ENCODE data around the gene MYH6. TPM values are rescaled to one million over a fixed set of nuclear protein-coding genes. Genes with fewer than 3 reads are reported as not detected.
"Not testable (repeated sequence)": the region's sequence is repeated elsewhere in the genome, so short reads cannot be mapped to it uniquely, and the experiment has no call there.

Gene MYH6
- total and polyA plus RNA-seq, 2 experiments from 2014 or later: 2,795 to 8,484 TPM

- Histone ChIP-seq H3K4me1 (ENCODE audit: low read depth) (peaks cover 33% of the 10 kb centered on the region), H3K4me3 (no peak overlapping the region), H3K27me3 (no peaks in the 10 kb centered on the region), H3K36me3 (no peaks in the 10 kb centered on the region), H3K27ac (no peak overlapping the region), H3K9me3 (ENCODE audit: low read depth) (no peaks in the 10 kb centered on the region)
- TF ChIP-seq, protein P1, sequence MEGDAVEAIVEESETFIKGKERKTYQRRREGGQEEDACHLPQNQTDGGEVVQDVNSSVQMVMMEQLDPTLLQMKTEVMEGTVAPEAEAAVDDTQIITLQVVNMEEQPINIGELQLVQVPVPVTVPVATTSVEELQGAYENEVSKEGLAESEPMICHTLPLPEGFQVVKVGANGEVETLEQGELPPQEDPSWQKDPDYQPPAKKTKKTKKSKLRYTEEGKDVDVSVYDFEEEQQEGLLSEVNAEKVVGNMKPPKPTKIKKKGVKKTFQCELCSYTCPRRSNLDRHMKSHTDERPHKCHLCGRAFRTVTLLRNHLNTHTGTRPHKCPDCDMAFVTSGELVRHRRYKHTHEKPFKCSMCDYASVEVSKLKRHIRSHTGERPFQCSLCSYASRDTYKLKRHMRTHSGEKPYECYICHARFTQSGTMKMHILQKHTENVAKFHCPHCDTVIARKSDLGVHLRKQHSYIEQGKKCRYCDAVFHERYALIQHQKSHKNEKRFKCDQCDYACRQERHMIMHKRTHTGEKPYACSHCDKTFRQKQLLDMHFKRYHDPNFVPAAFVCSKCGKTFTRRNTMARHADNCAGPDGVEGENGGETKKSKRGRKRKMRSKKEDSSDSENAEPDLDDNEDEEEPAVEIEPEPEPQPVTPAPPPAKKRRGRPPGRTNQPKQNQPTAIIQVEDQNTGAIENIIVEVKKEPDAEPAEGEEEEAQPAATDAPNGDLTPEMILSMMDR (IDR thresholded peaks at IDR 0.05; ENCODE audit: low read depth, low read length): no peak
- peak in 1 of 2 donors; percentile 12 for DNase-seq (ENCODE audit: low read depth in 1 of 2, low spot score in 1 of 2)
Observed at GRCh38 chr14:23430723-23431085, 22.6 kb upstream of the MYH6 start.

DNA sequence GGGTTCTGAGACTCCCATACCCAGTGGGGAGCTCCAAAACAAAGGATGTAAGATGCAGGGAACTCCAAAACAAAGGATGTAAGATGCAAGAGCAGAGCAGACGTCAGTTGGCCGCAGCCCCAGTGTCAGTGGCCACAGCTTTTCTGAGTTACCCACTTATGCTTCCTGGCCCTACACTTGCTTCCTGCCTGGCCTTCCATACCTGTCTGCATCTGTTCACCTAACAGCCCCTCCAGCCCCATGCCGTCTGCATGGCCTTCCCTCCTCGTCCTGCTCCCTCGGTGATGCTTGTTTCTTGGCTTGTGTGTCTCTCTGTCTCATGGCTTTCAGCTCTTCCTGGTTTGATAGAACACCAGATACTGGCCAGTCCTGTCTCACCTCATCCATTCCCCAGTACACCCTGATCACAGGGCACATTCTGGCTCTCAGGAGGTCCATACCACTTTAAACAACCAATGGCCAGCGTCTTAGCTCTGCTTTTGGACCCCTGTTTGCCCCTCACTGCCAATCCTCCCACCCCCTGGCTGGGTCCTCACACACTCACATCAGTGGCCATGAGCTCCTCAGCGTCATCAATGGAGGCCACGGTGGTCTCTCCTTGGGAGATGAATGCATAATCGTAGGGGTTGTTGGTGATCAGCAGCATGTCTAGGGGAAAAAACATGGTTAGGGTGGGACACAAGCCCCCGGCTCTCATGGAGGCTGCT lies 22.1 kb upstream of the MYH6 start:
- Histone ChIP-seq H3K4me3 (no peak overlapping the region), H3K27me3 (no peaks in the 10 kb centered on the region)

GRCh38 chr14:23428686-23429495 lies 20.8 kb upstream of the MYH6 start:
- H3K4me1 ChIP-seq (ENCODE audit: low read depth): peaks cover 16% of the 10 kb centered on the region
- TF ChIP-seq, protein P1 (IDR thresholded peaks at IDR 0.05; ENCODE audit: low read depth, low read length): no peak
- no peak overlapping the region for H3K4me3 ChIP-seq

More for the DNA sequence above, 22.1 kb upstream of the MYH6 start:
- DNase-seq (ENCODE audit: low read depth in 1 of 2, low spot score in 1 of 2): no peak
- no peaks in the 10 kb centered on the region for H3K36me3 ChIP-seq
- H3K9me3 ChIP-seq (ENCODE audit: low read depth): no peaks in the 10 kb centered on the region
- no peak overlapping the region for H3K27ac ChIP-seq
- peaks cover 28% of the 10 kb centered on the region for H3K4me1 ChIP-seq (ENCODE audit: low read depth)
- TF ChIP-seq, protein P1 (IDR thresholded peaks at IDR 0.05; ENCODE audit: low read depth, low read length): no peak

GRCh38 chr14:23425798-23426197 lies 17.7 kb upstream of the MYH6 start:
- H3K36me3 ChIP-seq; H3K27ac ChIP-seq; DNase-seq (ENCODE audit: low read depth in 1 of 2, low spot score in 1 of 2); H3K4me1 ChIP-seq (ENCODE audit: low read depth); H3K27me3 ChIP-seq; H3K9me3 ChIP-seq (ENCODE audit: low read depth); H3K4me3 ChIP-seq: not testable (repeated sequence)

More at GRCh38 chr14:23428686-23429495, 20.8 kb upstream of the MYH6 start:
- no peaks in the 10 kb centered on the region for H3K27me3 ChIP-seq
- no peak overlapping the region for H3K27ac ChIP-seq
- H3K36me3 ChIP-seq: no peaks in the 10 kb centered on the region
- DNase-seq (ENCODE audit: low read depth in 1 of 2, low spot score in 1 of 2): no peak
- no peaks in the 10 kb centered on the region for H3K9me3 ChIP-seq (ENCODE audit: low read depth)

DNA sequence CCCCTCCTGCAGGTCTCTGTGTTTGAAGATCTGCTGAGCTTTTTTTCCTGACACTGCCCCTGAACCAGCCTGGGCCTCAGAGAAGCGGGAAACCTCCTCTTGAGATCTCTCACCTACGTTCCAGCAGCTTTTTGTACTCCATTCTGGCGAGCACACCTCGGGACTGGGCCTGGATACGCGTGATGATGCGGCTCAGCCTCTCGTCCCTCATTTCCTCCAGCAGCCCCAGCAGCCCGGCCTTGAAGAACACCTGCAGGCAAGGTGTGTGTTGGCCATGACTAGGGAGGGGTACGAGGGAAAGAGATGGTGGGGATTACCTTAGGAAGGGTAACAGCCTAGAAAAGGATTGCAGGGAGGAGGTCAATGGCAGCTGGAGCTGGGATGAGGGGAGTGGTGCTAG lies 17.1 kb upstream of the MYH6 start:
- Histone ChIP-seq H3K36me3 (no peaks in the 10 kb centered on the region), H3K4me1 (ENCODE audit: low read depth) (no peaks in the 10 kb centered on the region), H3K9me3 (ENCODE audit: low read depth) (no peaks in the 10 kb centered on the region)

More for the DNA sequence above, 17.1 kb upstream of the MYH6 start:
- DNase-seq (ENCODE audit: low read depth in 1 of 2, low spot score in 1 of 2): no peak
- Histone ChIP-seq H3K27ac (no peak overlapping the region), H3K4me3 (no peak overlapping the region), H3K27me3 (no peaks in the 10 kb centered on the region)
- TF ChIP-seq, protein P1 (IDR thresholded peaks at IDR 0.05; ENCODE audit: low read depth, low read length): no peak

Measured in cardiac muscle cell (in vitro differentiated cells and primary cell).